GM23338 (cell line): ENCODE measurements around the gene OR8B8. TPM values are rescaled to one million over a fixed set of nuclear protein-coding genes. Genes with fewer than 3 reads are reported as not detected.

ENCODE experiments used
- ATAC-seq: fragments of 200-7000 bp; cut with Tn5 transposase; 3 replicates; pipeline ENCODE4 v1.9.1; 2020
- DNase-seq: peaks from one replicate; pipeline ENCODE4 v3.0.0-alpha.2; 2015; ENCODE audit warnings: low spot score
- H2AFZ ChIP-seq: fragments of 200-600 bp; sonication (generic); 2 replicates; pipeline ENCODE4 v1.8.0; 2016; ENCODE audit warnings: antibody characterized with exemption, mild to moderate bottlenecking, moderate library complexity
- H3F3A ChIP-seq: fragments of 200-600 bp; sonication (generic); replicated peaks from 2 replicates; pipeline ENCODE4 v1.8.0; 2017; ENCODE audit warnings: antibody characterized with exemption, mixed run types, low read depth
- H3K27ac ChIP-seq: fragments of 200-600 bp; sonication (generic); 2 replicates; pipeline ENCODE4 v1.6.1; 2016; ENCODE audit warnings: low read depth
- H3K27me3 ChIP-seq: fragments of 200-600 bp; sonication (generic); 2 replicates; pipeline ENCODE4 v1.8.0; 2016; ENCODE audit warnings: mild to moderate bottlenecking, mixed run types, moderate library complexity; ENCODE audit not compliant: insufficient read depth
- H3K36me3 ChIP-seq: fragments of 200-600 bp; sonication (generic); 2 replicates; pipeline ENCODE4 v1.8.0; 2016; ENCODE audit warnings: mild to moderate bottlenecking; ENCODE audit not compliant: insufficient read depth
- H3K4me1 ChIP-seq: fragments of 200-600 bp; sonication (generic); 2 replicates; pipeline ENCODE4 v1.8.0; 2016; ENCODE audit warnings: mild to moderate bottlenecking, moderate library complexity; ENCODE audit not compliant: insufficient read depth
- H3K4me2 ChIP-seq: fragments of 200-600 bp; sonication (generic); 2 replicates; pipeline ENCODE4 v1.7.1; 2017; ENCODE audit warnings: mixed run types
- H3K4me3 ChIP-seq: fragments of 200-600 bp; sonication (generic); 2 replicates; pipeline ENCODE4 v1.6.1; 2016; ENCODE audit warnings: mixed run types
- H3K79me2 ChIP-seq: fragments of 200-600 bp; sonication (generic); replicated peaks from 2 replicates; pipeline ENCODE4 v1.8.0; 2017; ENCODE audit warnings: mild to moderate bottlenecking; ENCODE audit not compliant: insufficient read depth
- H3K9me2 ChIP-seq: fragments of 200-600 bp; sonication (generic); 2 replicates; pipeline ENCODE4 v1.8.0; 2017; ENCODE audit not compliant: insufficient read depth
- H4K20me1 ChIP-seq: fragments of 200-600 bp; sonication (generic); replicated peaks from 2 replicates; pipeline ENCODE4 v1.8.0; 2017; ENCODE audit warnings: mild to moderate bottlenecking; ENCODE audit not compliant: insufficient read depth
- H3K27ac Mint-ChIP-seq: 2 replicates; pipeline ENCODE4 v1.8.0; 2020; ENCODE audit warnings: inconsistent platforms, mild to moderate bottlenecking, moderate library complexity, mixed read lengths
- H3K27me3 Mint-ChIP-seq: 3 replicates; pipeline ENCODE4 v1.8.0; 2022; ENCODE audit warnings: low read depth, mild to moderate bottlenecking, moderate library complexity, mixed read lengths, inconsistent platforms; ENCODE audit not compliant: insufficient read depth, poor library complexity
- H3K36me3 Mint-ChIP-seq: 3 replicates; pipeline ENCODE4 v1.8.0; 2021; ENCODE audit warnings: low read depth, mild to moderate bottlenecking, inconsistent platforms, moderate library complexity, mixed read lengths
- H3K4me1 Mint-ChIP-seq: 3 replicates; pipeline ENCODE4 v1.8.0; 2020; ENCODE audit warnings: mild to moderate bottlenecking, inconsistent platforms, mixed read lengths
- H3K4me3 Mint-ChIP-seq: 3 replicates; pipeline ENCODE4 v1.8.0; 2021; ENCODE audit warnings: moderate library complexity, mild to moderate bottlenecking, inconsistent platforms, mixed read lengths
- H3K9me3 Mint-ChIP-seq: 3 replicates; pipeline ENCODE4 v1.8.0; 2020; ENCODE audit warnings: moderate library complexity, mild to moderate bottlenecking, inconsistent platforms, mixed read lengths
- EZH2 ChIP-seq: fragments of 200-600 bp; sonication (generic); IDR thresholded peaks from one replicate; pipeline ENCODE4 v1.8.0; 2017; ENCODE audit warnings: antibody characterized with exemption, mild to moderate bottlenecking, low read depth; ENCODE audit not compliant: unreplicated experiment
- JUNB ChIP-seq: IDR thresholded peaks from one replicate; pipeline ENCODE4 v1.6.1; 2016; ENCODE audit warnings: antibody characterized with exemption; ENCODE audit not compliant: unreplicated experiment
- POLR2AphosphoS5 ChIP-seq: IDR thresholded peaks from 2 replicates; pipeline ENCODE4 v1.6.1; 2016; ENCODE audit warnings: antibody characterized with exemption, low read depth
- STAT1 ChIP-seq: IDR thresholded peaks from one replicate; pipeline ENCODE4 v1.6.1; 2016; ENCODE audit warnings: antibody characterized with exemption; ENCODE audit not compliant: unreplicated experiment
- ZNF114 ChIP-seq: fragments of 250-450 bp; sonication (Bioruptor Pico); IDR thresholded peaks from 2 replicates; pipeline ENCODE4 v1.5.0; 2020; ENCODE audit warnings: mild to moderate bottlenecking, moderate library complexity
- polyA plus RNA-seq: library from polyadenylated mRNA; unstranded; fragments of >200 nt; fragmentation: Nextera tagmentation; extraction: Ambion mirVana; gene quantifications from 2 replicates; pipeline ENCODE4 v1.2.1, GENCODE V29; 2016
- total RNA-seq: library from RNA; depleted of rRNA; stranded (reverse); fragments of >200 nt; shearing (Covaris generic); gene quantifications from 2 replicates; pipeline ENCODE4 v1.2.3, GENCODE V29; 2014
- TF ChIP-seq, protein P1 (sequence below): IDR thresholded peaks from one replicate; pipeline ENCODE4 v1.6.1; 2018; ENCODE audit warnings: antibody characterized with exemption; ENCODE audit not compliant: unreplicated experiment
- TF ChIP-seq, protein P2 (sequence below): IDR thresholded peaks from 2 replicates; pipeline ENCODE4 v1.6.1; 2016; ENCODE audit warnings: antibody characterized with exemption
- TF ChIP-seq, protein P3 (sequence below), 2 experiments: fragments of 200-600 bp in 1 of 2; sonication (generic) in 1 of 2; conservative IDR thresholded peaks; 2 replicates each; pipeline versions ENCODE4 v1.5.1 to v1.6.1; 2016 to 2017; ENCODE audit warnings: antibody characterized with exemption in 2 of 2, low read depth in 2 of 2, mild to moderate bottlenecking in 2 of 2, moderate library complexity in 1 of 2
- TF ChIP-seq, protein P4 (sequence below): fragments of 250-450 bp; sonication (Bioruptor Pico); IDR thresholded peaks from 2 replicates; pipeline ENCODE4 v1.5.0; 2020; ENCODE audit warnings: mild to moderate bottlenecking, moderate library complexity

OR8B8 gene
- total and polyA plus RNA-seq, 2 experiments from 2014 or later: not detected

DNA sequence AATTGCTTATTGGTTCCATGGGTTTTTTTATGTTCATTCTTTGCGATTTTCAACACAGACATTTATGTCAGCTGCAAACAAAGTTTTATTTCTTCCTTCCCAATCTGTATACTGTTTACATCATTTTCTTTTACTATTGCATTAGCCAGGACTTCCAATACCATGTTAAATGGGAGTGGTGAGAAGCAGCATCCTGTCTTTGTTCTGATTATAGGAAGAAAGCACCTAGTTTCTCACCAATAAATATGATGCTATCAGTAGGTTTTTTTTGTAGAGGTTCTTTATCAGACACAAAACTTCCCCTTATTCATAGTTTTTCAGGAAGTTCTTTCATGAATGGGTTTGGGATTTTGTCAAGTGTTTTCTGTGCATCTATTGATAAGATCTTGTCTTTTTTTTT is 28.0 kb upstream of the OR8B8 start (continued):
- TF ChIP-seq, protein P1, sequence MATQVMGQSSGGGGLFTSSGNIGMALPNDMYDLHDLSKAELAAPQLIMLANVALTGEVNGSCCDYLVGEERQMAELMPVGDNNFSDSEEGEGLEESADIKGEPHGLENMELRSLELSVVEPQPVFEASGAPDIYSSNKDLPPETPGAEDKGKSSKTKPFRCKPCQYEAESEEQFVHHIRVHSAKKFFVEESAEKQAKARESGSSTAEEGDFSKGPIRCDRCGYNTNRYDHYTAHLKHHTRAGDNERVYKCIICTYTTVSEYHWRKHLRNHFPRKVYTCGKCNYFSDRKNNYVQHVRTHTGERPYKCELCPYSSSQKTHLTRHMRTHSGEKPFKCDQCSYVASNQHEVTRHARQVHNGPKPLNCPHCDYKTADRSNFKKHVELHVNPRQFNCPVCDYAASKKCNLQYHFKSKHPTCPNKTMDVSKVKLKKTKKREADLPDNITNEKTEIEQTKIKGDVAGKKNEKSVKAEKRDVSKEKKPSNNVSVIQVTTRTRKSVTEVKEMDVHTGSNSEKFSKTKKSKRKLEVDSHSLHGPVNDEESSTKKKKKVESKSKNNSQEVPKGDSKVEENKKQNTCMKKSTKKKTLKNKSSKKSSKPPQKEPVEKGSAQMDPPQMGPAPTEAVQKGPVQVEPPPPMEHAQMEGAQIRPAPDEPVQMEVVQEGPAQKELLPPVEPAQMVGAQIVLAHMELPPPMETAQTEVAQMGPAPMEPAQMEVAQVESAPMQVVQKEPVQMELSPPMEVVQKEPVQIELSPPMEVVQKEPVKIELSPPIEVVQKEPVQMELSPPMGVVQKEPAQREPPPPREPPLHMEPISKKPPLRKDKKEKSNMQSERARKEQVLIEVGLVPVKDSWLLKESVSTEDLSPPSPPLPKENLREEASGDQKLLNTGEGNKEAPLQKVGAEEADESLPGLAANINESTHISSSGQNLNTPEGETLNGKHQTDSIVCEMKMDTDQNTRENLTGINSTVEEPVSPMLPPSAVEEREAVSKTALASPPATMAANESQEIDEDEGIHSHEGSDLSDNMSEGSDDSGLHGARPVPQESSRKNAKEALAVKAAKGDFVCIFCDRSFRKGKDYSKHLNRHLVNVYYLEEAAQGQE: no peak
- TF ChIP-seq STAT1: no peak
- no peak for TF ChIP-seq JUNB
- TF ChIP-seq, protein P2, sequence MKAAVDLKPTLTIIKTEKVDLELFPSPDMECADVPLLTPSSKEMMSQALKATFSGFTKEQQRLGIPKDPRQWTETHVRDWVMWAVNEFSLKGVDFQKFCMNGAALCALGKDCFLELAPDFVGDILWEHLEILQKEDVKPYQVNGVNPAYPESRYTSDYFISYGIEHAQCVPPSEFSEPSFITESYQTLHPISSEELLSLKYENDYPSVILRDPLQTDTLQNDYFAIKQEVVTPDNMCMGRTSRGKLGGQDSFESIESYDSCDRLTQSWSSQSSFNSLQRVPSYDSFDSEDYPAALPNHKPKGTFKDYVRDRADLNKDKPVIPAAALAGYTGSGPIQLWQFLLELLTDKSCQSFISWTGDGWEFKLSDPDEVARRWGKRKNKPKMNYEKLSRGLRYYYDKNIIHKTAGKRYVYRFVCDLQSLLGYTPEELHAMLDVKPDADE: no peak
- TF ChIP-seq EZH2: no peak
- no peak for TF ChIP-seq ZNF114

DNA sequence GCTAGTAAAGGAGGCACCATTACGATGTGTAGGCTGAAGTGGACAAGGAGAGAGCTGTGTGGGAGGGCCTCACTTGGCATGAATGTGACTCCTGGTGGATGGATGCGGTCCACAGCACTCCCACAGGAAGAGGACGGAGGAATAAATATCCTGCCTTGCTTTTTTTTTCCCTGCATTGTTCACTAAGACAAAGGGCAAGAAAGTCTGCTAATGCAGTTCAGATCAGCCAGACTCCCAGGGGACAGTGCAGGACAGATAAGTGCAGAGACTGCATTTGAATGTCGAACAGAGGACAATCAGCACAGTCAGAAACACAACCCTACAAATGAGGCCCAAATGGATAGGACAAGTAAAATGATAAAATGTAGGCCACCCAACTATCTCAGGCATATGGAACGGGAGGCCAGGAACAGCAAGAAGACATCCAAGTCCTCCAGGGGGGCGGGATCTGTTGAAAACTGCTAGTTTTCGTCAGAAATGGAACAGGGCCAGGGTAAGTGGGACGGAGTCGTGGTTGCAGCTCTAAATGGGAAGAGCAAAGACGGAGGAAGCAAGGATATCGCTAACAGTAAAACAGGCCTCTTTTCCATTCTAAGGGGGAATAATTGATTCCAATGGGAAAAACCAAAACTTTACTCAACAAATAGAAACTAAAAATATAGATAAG is 25.2 kb upstream of the OR8B8 start:
- Mint-ChIP-seq H3K27me3 (peaks cover 2% of the 10 kb centered on the region), H3K36me3 (no peaks in the 10 kb centered on the region), H3K27ac (peak overlapping the region; percentile 21; the same call in 1 of the 2 replicates), H3K4me3 (no peak overlapping the region), H3K4me1 (peaks cover 14% of the 10 kb centered on the region; the same call in 2 of the 3 replicates), H3K9me3 (no peaks in the 10 kb centered on the region)
- H3K4me1 ChIP-seq: peaks cover 16% of the 10 kb centered on the region
- no peaks in the 10 kb centered on the region for H3K9me2 ChIP-seq
- H3K27me3 ChIP-seq: no peaks in the 10 kb centered on the region
- no peak overlapping the region for H3K4me3 ChIP-seq
- 0 out of 2 replicates have a peak overlapping the region, but pooled peaks have one; percentile 61 for H2AFZ ChIP-seq
- ATAC-seq (no peak; the same call in 2 of the 3 replicates), DNase-seq (no peak)
- no peak overlapping the region for H3K4me2 ChIP-seq
- no peak overlapping the region for H3K27ac ChIP-seq
- H3K79me2 ChIP-seq: no peaks in the 10 kb centered on the region
- no peaks in the 10 kb centered on the region for H4K20me1 ChIP-seq
- no peaks in the 10 kb centered on the region for H3K36me3 ChIP-seq
- no peaks in the 10 kb centered on the region for H3F3A ChIP-seq
- TF ChIP-seq, protein P3, sequence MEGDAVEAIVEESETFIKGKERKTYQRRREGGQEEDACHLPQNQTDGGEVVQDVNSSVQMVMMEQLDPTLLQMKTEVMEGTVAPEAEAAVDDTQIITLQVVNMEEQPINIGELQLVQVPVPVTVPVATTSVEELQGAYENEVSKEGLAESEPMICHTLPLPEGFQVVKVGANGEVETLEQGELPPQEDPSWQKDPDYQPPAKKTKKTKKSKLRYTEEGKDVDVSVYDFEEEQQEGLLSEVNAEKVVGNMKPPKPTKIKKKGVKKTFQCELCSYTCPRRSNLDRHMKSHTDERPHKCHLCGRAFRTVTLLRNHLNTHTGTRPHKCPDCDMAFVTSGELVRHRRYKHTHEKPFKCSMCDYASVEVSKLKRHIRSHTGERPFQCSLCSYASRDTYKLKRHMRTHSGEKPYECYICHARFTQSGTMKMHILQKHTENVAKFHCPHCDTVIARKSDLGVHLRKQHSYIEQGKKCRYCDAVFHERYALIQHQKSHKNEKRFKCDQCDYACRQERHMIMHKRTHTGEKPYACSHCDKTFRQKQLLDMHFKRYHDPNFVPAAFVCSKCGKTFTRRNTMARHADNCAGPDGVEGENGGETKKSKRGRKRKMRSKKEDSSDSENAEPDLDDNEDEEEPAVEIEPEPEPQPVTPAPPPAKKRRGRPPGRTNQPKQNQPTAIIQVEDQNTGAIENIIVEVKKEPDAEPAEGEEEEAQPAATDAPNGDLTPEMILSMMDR (conservative IDR thresholded peaks at IDR 0.05; ENCODE audit: low read depth in 2 of 2): no peak
- TF ChIP-seq, protein P2: no peak
- no peak for TF ChIP-seq POLR2AphosphoS5
- TF ChIP-seq, protein P4, sequence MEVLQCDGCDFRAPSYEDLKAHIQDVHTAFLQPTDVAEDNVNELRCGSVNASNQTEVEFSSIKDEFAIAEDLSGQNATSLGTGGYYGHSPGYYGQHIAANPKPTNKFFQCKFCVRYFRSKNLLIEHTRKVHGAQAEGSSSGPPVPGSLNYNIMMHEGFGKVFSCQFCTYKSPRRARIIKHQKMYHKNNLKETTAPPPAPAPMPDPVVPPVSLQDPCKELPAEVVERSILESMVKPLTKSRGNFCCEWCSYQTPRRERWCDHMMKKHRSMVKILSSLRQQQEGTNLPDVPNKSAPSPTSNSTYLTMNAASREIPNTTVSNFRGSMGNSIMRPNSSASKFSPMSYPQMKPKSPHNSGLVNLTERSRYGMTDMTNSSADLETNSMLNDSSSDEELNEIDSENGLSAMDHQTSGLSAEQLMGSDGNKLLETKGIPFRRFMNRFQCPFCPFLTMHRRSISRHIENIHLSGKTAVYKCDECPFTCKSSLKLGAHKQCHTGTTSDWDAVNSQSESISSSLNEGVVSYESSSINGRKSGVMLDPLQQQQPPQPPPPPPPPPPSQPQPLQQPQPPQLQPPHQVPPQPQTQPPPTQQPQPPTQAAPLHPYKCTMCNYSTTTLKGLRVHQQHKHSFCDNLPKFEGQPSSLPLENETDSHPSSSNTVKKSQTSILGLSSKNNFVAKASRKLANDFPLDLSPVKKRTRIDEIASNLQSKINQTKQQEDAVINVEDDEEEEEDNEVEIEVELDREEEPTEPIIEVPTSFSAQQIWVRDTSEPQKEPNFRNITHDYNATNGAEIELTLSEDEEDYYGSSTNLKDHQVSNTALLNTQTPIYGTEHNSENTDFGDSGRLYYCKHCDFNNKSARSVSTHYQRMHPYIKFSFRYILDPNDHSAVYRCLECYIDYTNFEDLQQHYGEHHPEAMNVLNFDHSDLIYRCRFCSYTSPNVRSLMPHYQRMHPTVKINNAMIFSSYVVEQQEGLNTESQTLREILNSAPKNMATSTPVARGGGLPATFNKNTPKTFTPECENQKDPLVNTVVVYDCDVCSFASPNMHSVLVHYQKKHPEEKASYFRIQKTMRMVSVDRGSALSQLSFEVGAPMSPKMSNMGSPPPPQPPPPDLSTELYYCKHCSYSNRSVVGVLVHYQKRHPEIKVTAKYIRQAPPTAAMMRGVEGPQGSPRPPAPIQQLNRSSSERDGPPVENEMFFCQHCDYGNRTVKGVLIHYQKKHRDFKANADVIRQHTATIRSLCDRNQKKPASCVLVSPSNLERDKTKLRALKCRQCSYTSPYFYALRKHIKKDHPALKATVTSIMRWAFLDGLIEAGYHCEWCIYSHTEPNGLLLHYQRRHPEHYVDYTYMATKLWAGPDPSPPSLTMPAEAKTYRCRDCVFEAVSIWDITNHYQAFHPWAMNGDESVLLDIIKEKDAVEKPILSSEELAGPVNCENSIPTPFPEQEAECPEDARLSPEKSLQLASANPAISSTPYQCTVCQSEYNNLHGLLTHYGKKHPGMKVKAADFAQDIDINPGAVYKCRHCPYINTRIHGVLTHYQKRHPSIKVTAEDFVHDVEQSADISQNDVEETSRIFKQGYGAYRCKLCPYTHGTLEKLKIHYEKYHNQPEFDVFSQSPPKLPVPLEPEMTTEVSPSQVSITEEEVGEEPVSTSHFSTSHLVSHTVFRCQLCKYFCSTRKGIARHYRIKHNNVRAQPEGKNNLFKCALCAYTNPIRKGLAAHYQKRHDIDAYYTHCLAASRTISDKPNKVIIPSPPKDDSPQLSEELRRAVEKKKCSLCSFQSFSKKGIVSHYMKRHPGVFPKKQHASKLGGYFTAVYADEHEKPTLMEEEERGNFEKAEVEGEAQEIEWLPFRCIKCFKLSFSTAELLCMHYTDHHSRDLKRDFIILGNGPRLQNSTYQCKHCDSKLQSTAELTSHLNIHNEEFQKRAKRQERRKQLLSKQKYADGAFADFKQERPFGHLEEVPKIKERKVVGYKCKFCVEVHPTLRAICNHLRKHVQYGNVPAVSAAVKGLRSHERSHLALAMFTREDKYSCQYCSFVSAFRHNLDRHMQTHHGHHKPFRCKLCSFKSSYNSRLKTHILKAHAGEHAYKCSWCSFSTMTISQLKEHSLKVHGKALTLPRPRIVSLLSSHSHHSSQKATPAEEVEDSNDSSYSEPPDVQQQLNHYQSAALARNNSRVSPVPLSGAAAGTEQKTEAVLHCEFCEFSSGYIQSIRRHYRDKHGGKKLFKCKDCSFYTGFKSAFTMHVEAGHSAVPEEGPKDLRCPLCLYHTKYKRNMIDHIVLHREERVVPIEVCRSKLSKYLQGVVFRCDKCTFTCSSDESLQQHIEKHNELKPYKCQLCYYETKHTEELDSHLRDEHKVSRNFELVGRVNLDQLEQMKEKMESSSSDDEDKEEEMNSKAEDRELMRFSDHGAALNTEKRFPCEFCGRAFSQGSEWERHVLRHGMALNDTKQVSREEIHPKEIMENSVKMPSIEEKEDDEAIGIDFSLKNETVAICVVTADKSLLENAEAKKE (CRISPR knock-in tag): no peak
